HG02884 (cell line): ENCODE results near the gene SNN.

ENCODE experiments used
- ATAC-seq: cut with Tn5 transposase; IDR thresholded peaks from one replicate; pipeline ENCODE4 v1.9.1; 2021; ENCODE audit warnings: mild to moderate bottlenecking, moderate library complexity; ENCODE audit not compliant: unreplicated experiment

The SNN gene

GRCh38 chr16:11667824-11668622, at the start of gene SNN:
TSS of gene SNN (plus strand) at chr16:11668455. CDS start at chr16:11676060, 7,605 bp downstream.
- peak; percentile 66 for ATAC-seq

GRCh38 chr16:11619327-11619851, 48.9 kb upstream of the SNN start:
- ATAC-seq: no peak

- ATAC-seq: no peak
Measured at GRCh38 chr16:11620243-11621003, 47.8 kb upstream of the SNN start.

- no peak for ATAC-seq
Measured at GRCh38 chr16:11621539-11621919, 46.7 kb upstream of the SNN start.

GRCh38 chr16:11621920-11622651, 46.2 kb upstream of the SNN start:
- no peak for ATAC-seq

GRCh38 chr16:11624205-11624604, 44.0 kb upstream of the SNN start:
- ATAC-seq: no peak

GRCh38 chr16:11624636-11625607, 43.3 kb upstream of the SNN start:
- no peak for ATAC-seq

GRCh38 chr16:11625769-11626168, 42.5 kb upstream of the SNN start:
- ATAC-seq: no peak

- no peak for ATAC-seq
Measured at GRCh38 chr16:11626657-11627291, 41.5 kb upstream of the SNN start.

- no peak for ATAC-seq
Measured at GRCh38 chr16:11627292-11627663, 41.0 kb upstream of the SNN start.

- ATAC-seq: no peak
Measured at GRCh38 chr16:11627822-11628457, 40.3 kb upstream of the SNN start.

- ATAC-seq: no peak
Measured at GRCh38 chr16:11629071-11630030, 38.9 kb upstream of the SNN start.

- no peak for ATAC-seq
Measured at GRCh38 chr16:11630046-11630767, 38.0 kb upstream of the SNN start.

- no peak for ATAC-seq
Measured at GRCh38 chr16:11630768-11631056, 37.5 kb upstream of the SNN start.

- ATAC-seq: no peak
Measured at GRCh38 chr16:11631214-11631613, 37.0 kb upstream of the SNN start.

GRCh38 chr16:11632455-11632939, 35.8 kb upstream of the SNN start:
- no peak for ATAC-seq

GRCh38 chr16:11633113-11633512, 35.1 kb upstream of the SNN start:
- no peak for ATAC-seq

GRCh38 chr16:11634312-11634711, 33.9 kb upstream of the SNN start:
- no peak for ATAC-seq
